Esophagus squamous epithelium (tissue), 5 donors: ENCODE measurements around the gene NR2F2. TPM values are rescaled to one million over a fixed set of nuclear protein-coding genes. Genes with fewer than 3 reads are reported as not detected.

Experiments used
- DNase-seq: peaks from one replicate; lab custom pipeline; 2025; lab: John Stamatoyannopoulos, UW
- H3K27ac ChIP-seq, 4 donors: fragments of 200-600 bp; sonication (generic); one replicate each; pipeline ENCODE4 v1.5.1; 2016 to 2019; ENCODE audit warnings: mild to moderate bottlenecking in 1 of 4
- H3K27me3 ChIP-seq, 4 donors: fragments of 200-600 bp; sonication (generic); 1 replicate in 3 of 4; 2 replicates in 1 of 4; pipeline versions ENCODE4 v1.5.1 to v1.6.0; 2017 to 2021; ENCODE audit warnings: antibody characterized with exemption in 1 of 4
- H3K36me3 ChIP-seq, 3 donors: fragments of 200-600 bp; sonication (generic); one replicate each; pipeline ENCODE4 v1.5.1; 2016 to 2019
- H3K4me1 ChIP-seq, 3 donors: fragments of 200-600 bp; sonication (generic); one replicate each; pipeline ENCODE4 v1.5.1; 2017 to 2019
- H3K4me3 ChIP-seq, 4 donors: fragments of 200-600 bp; sonication (generic); 1 replicate in 3 of 4; 2 replicates in 1 of 4; pipeline ENCODE4 v1.5.1; 2016 to 2019; ENCODE audit warnings: mild to moderate bottlenecking in 2 of 4, moderate library complexity in 1 of 4
- H3K9me3 ChIP-seq, 3 donors: fragments of 200-600 bp; sonication (generic); one replicate each; pipeline ENCODE4 v1.5.1; 2016 to 2019
- CTCF ChIP-seq, 6 experiments: fragments of 450-650 bp in 4 of 6; fragments of 200-600 bp in 2 of 6; sonication (generic) in 2 of 6; IDR thresholded peaks; one replicate each; pipeline ENCODE4 v1.5.1; 2016 to 2019; ENCODE audit warnings: antibody characterized with exemption in 6 of 6, mild to moderate bottlenecking in 4 of 6, moderate library complexity in 4 of 6
- POLR2A ChIP-seq, 4 donors: fragments of 450-650 bp; IDR thresholded peaks; one replicate each; pipeline ENCODE4 v1.6.1; 2017; ENCODE audit warnings: antibody characterized with exemption in 4 of 4, mild to moderate bottlenecking in 4 of 4, moderate library complexity in 3 of 4
- WGBS, 2 donors: methylation state at CpG; one replicate each; pipeline ENCODE4 v1.1.5; 2018; 5-methylcytosine and 5-hydroxymethylcytosine counted together
- intact Hi-C: fragments of 100-400 bp; cut with DNase I; formaldehyde crosslinking; loops from one replicate; pipeline ENCODE4 v1.15.0; 2022
- total RNA-seq, 4 donors: library from RNA; depleted of rRNA; stranded (reverse); fragments of >200 nt; gene quantifications; one replicate each; pipeline ENCODE4 v1.1.0, GENCODE V29; 2016
- donor health status: DM: yes; HTN: yes; CAD: no.

Gene NR2F2
- total RNA-seq, 4 donors from 2014 or later: 3.7 to 15.6 (median 6.4) TPM

DNA sequence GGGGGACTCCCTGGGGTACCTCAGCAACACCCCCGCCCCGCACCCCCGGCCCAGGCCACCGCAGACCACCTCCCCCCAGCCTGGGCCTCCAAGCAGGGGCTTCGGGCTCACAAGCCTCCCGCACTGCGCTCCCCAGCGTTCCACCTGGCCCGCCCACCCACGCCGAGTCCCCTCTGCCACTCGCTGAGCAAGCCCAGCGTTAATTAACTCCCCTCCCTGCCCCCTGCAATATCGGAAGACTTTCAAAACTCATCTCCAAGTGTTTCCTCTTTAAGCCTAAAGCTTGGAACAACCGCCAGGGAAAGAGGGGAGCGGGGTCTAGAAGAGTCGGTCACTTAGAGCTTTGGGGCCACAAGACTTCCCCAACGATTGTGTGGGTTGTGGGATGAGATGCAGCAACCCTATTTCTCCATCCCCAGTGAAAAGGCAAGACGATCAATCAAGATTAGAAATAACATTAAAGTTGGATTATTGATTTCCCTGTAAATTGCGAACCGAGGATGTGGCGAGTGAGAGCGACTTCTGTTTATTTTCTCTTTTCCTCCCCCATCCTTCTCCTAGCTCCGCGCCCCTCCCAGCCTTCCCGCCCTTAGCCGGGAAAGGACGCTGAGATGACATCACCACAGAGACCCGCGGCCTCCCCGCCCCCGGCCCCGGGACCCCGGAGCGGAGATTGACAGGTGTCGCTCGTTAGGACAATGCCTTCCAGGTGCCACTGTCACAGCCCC, 30.2 kb downstream of the NR2F2 start:
- Histone ChIP-seq H3K27me3 (peaks cover 0 to 99% (median 20%) of the 10 kb centered on the region in 4 donors), H3K9me3 (no peaks in the 10 kb centered on the region), H3K27ac (peak overlapping the region; percentile 71 to 94 (median 93)), H3K36me3 (no peaks in the 10 kb centered on the region), H3K4me1 (peaks cover 14 to 57% (median 26%) of the 10 kb centered on the region in 3 donors), H3K4me3 (peak overlapping the region; percentile 30 to 74 (median 46))
- WGBS, 2 donors: 10 to 22% methylated on average over 16 to 30 of the region's 37 CpGs
- DNase-seq: no peak
- intact Hi-C loops: no loop called here
- TF ChIP-seq POLR2A (IDR thresholded peaks at IDR 0.05) (no peak), CTCF (IDR thresholded peaks at IDR 0.05) (no peak)

GRCh38 chr15:96361309-96362010, 31.0 kb downstream of the NR2F2 start:
- Histone ChIP-seq H3K36me3 (no peaks in the 10 kb centered on the region), H3K4me1 (peaks cover 14 to 49% (median 22%) of the 10 kb centered on the region in 3 donors), H3K4me3 (peak overlapping the region; percentile 11 to 74 (median 46)), H3K27me3 (peaks cover 0 to 99% (median 24%) of the 10 kb centered on the region in 4 donors), H3K27ac (peak overlapping the region; percentile 71 to 94 (median 93)), H3K9me3 (no peaks in the 10 kb centered on the region)
- intact Hi-C loops: no loop called here
- 37 to 40% methylated on average over 4 to 17 of the region's 34 CpGs for WGBS, 2 donors
- DNase-seq: no peak
- TF ChIP-seq POLR2A (IDR thresholded peaks at IDR 0.05) (no peak), CTCF (IDR thresholded peaks at IDR 0.05) (no peak)

DNA sequence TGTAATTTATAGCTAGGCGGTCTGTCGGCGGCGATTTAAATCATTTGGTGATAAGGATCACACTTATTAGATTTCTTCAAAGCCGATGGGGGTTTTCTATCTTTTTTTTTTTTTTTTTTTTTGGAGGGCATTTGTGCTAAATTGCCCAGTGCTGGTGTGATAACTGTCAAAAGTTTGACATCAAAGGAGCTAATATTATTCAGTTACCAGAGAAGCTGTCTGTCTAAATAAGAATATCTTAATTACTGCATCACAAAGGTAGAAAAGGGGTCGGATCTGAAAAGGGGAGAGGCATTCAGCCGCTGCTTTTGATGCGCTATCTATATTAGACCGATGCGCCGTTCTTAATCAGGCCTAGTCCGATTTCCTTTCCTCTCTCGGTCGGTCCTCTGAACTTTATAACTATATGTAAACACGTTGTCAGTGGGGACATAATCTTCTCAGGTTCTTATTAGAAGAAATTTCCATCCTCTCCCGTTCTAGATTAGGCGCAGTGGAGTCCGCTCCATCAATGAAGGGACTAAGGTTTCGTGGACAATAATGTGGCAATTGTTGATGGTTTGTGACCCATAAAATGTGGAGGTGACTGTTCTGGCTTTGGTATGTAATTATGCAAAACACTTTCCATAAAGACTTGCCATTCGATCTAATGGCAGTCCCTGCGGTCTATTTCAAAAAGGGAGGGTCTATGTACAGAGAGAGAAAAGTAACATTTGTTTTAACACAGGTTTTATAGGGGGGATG, 31.7 kb downstream of the NR2F2 start:
- peaks cover 0 to 99% (median 25%) of the 10 kb centered on the region in 4 donors for H3K27me3 ChIP-seq
- no peak for TF ChIP-seq POLR2A (IDR thresholded peaks at IDR 0.05)
- no peak for TF ChIP-seq CTCF (IDR thresholded peaks at IDR 0.05)
- WGBS, 2 donors: 65 to 69% methylated on average over 21 of the region's 21 CpGs
- no peak overlapping the region for H3K4me3 ChIP-seq
- intact Hi-C loops: no loop called here
- DNase-seq: no peak
- no peaks in the 10 kb centered on the region for H3K9me3 ChIP-seq
- no peaks in the 10 kb centered on the region for H3K36me3 ChIP-seq
- H3K4me1 ChIP-seq: peaks cover 14 to 42% (median 21%) of the 10 kb centered on the region in 3 donors
- H3K27ac ChIP-seq: peak overlapping the region in 2 of 4 donors; percentile 93 to 94

DNA sequence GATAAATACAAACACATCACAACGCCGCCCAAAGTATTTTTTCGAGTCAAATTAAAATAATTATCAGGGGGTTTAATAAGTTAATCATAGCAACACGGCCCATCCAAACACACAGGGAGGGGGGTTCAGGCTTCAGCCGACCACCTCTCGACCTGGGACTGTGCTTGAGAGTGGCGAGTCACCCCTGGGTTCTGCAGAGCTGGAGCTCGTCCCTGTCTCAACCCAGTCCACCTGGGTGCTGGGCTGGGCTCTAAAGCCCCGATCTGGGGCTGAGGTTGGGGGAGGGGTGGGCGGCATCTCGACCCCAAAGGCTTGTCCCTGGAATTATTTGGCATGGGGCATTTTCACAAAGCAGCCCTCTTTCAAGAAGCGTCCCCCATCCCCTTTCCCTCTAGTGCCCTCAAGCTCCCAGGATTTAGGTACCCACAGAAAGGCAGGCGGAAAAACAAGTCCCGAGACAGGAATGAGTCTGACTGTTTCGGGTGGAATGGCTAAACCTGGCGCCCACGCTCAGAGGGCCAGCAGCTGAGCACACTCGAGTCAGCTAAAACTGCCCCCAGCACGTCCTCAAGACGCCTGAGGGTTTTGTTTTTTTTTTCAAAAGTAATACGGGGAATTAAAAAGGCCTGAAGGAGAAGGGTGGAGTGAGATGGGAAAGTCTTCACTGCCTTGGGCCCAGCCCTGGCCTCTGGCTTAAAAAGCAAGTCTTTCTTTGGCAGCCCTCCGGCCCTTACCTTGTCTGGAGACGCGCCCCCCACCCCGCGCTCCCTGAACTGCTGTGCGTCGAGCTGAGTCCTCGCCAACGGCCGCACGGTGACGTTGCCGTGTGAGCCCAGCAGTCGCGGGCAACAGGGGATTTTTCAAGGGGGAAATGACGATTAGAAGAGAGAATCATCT, 32.5 kb downstream of the NR2F2 start:
- H3K27ac ChIP-seq: no peak overlapping the region
- intact Hi-C loops: no loop called here
- no peaks in the 10 kb centered on the region for H3K9me3 ChIP-seq
- H3K4me1 ChIP-seq: peaks cover 14 to 34% (median 16%) of the 10 kb centered on the region in 3 donors
- H3K27me3 ChIP-seq: peaks cover 0 to 100% (median 25%) of the 10 kb centered on the region in 4 donors
- DNase-seq: no peak
- H3K36me3 ChIP-seq: no peaks in the 10 kb centered on the region
- no peak overlapping the region for H3K4me3 ChIP-seq
- WGBS, 2 donors: 32 to 53% methylated on average over 28 to 32 of the region's 37 CpGs
- no peak for TF ChIP-seq CTCF (IDR thresholded peaks at IDR 0.05)
- no peak for TF ChIP-seq POLR2A (IDR thresholded peaks at IDR 0.05)
